Keratinocyte (primary cell): ENCODE data around the gene ADAMTS17. TPM values are rescaled to one million over a fixed set of nuclear protein-coding genes. Genes with fewer than 3 reads are reported as not detected.

Experiments
- DNase-seq: peaks from one replicate; pipeline ENCODE4 v3.0.0-alpha.2; 2011; ENCODE audit warnings: low read depth, missing footprints, low spot score
- FAIRE-seq: peaks from 2 replicates; lab custom pipeline; 2011; peaks lifted over from hg19 to GRCh38; lab: Jason Lieb, UNC
- H2AFZ ChIP-seq: 2 replicates; pipeline ENCODE4 v1.6.0; 2012; ENCODE audit warnings: low read length, control low read depth, inconsistent platforms; ENCODE audit not compliant: control insufficient read depth
- H3K27ac ChIP-seq: 2 replicates; pipeline ENCODE4 v1.5.1; 2011; ENCODE audit warnings: low read length; ENCODE audit not compliant: control insufficient read depth, insufficient read depth
- H3K27me3 ChIP-seq: 3 replicates; pipeline ENCODE4 v1.6.0; 2011; ENCODE audit warnings: low read length; ENCODE audit not compliant: control insufficient read depth, insufficient read depth; ENCODE audit errors: extremely low read depth
- H3K36me3 ChIP-seq, 2 experiments: 2 replicates in 1 of 2; 3 replicates in 1 of 2; pipeline ENCODE4 v1.5.1; 2011; ENCODE audit warnings: low read length in 2 of 2, mild to moderate bottlenecking in 1 of 2; ENCODE audit not compliant: control insufficient read depth in 2 of 2, insufficient read depth in 2 of 2; ENCODE audit errors: extremely low read depth in 1 of 2
- H3K4me1 ChIP-seq: 3 replicates; pipeline ENCODE4 v1.5.1; 2011; ENCODE audit warnings: low read length; ENCODE audit not compliant: control insufficient read depth, insufficient read depth; ENCODE audit errors: extremely low read depth
- H3K4me2 ChIP-seq: 3 replicates; pipeline ENCODE4 v1.6.0; 2011; ENCODE audit warnings: low read depth, low read length; ENCODE audit not compliant: control insufficient read depth, insufficient read depth; ENCODE audit errors: extremely low read depth
- H3K4me3 ChIP-seq, 3 experiments: fragments of 200-600 bp in 1 of 3; sonication (generic) in 1 of 3; 2 replicates in 2 of 3; 3 replicates in 1 of 3; pipeline ENCODE4 v1.5.1; 2011 to 2016; ENCODE audit warnings: low read length in 3 of 3, mild to moderate bottlenecking in 3 of 3, control low read depth in 2 of 3, inconsistent platforms in 1 of 3, low read depth in 1 of 3, mixed read lengths in 1 of 3, mixed run types in 1 of 3, moderate library complexity in 1 of 3; ENCODE audit not compliant: control insufficient read depth in 2 of 3, insufficient read depth in 2 of 3; ENCODE audit errors: extremely low read depth in 1 of 3
- H3K79me2 ChIP-seq: 2 replicates; pipeline ENCODE4 v1.6.0; 2012; ENCODE audit warnings: low read length; ENCODE audit not compliant: control insufficient read depth, insufficient read depth
- H3K9ac ChIP-seq: 3 replicates; pipeline ENCODE4 v1.6.0; 2011; ENCODE audit warnings: low read length; ENCODE audit not compliant: control insufficient read depth, insufficient read depth; ENCODE audit errors: extremely low read depth
- H3K9me1 ChIP-seq: 3 replicates; pipeline ENCODE4 v1.6.0; 2011; ENCODE audit warnings: low read length; ENCODE audit not compliant: control insufficient read depth, insufficient read depth; ENCODE audit errors: extremely low read depth
- H3K9me3 ChIP-seq: 2 replicates; pipeline ENCODE4 v1.5.1; 2012; ENCODE audit warnings: low read depth, low read length; ENCODE audit not compliant: control insufficient read depth
- H4K20me1 ChIP-seq: 3 replicates; pipeline ENCODE4 v1.6.0; 2011; ENCODE audit warnings: low read length; ENCODE audit not compliant: control insufficient read depth, insufficient read depth; ENCODE audit errors: extremely low read depth
- EZH2 ChIP-seq: IDR thresholded peaks from one replicate; pipeline ENCODE4 v1.6.1; 2012; ENCODE audit warnings: inconsistent platforms, mild to moderate bottlenecking, low read length, moderate library complexity
- dilution Hi-C: fragments of 300-500 bp; cut with MboI; formaldehyde crosslinking; loops from one replicate; pipeline ENCODE4 v1.7.0; 2020; ENCODE audit warnings: low sequenced_read_pairs; ENCODE audit not compliant: extremely low pct_ligation_motif_present
- polyA plus RNA-seq, 5 experiments: library from polyadenylated mRNA; depleted of rRNA in 3 of 5; stranded (reverse) in 3 of 5; stranded (forward) in 1 of 5; unstranded in 1 of 5; fragments of >200 nt; gene quantifications; 1 replicate in 1 of 5; 2 replicates in 3 of 5; 3 replicates in 1 of 5; pipeline versions ENCODE4 v1.2.1 to v1.2.3, GENCODE V29; 2011 to 2012; ENCODE audit warnings: missing spikeins in 2 of 5, low read depth in 1 of 5, low replicate concordance in 1 of 5
- TF ChIP-seq, protein P1 (sequence below), 3 experiments: IDR thresholded peaks in 1 of 3; conservative IDR thresholded peaks in 1 of 3; optimal IDR thresholded peaks in 1 of 3; 2 replicates in 2 of 3; 3 replicates in 1 of 3; pipeline versions ENCODE3 to v1.5.1; 2011; ENCODE audit warnings: low read length in 3 of 3, mild to moderate bottlenecking in 3 of 3, moderate library complexity in 2 of 3, control low read depth in 1 of 3, inconsistent platforms in 1 of 3; ENCODE audit not compliant: insufficient read depth in 2 of 3; ENCODE audit errors: extremely low read depth in 1 of 3

The ADAMTS17 gene
- polyA plus RNA-seq, 1 donor (not counting 4 experiments of a cell fraction or from before 2014, with no cell fraction given): 0.18 TPM

DNA sequence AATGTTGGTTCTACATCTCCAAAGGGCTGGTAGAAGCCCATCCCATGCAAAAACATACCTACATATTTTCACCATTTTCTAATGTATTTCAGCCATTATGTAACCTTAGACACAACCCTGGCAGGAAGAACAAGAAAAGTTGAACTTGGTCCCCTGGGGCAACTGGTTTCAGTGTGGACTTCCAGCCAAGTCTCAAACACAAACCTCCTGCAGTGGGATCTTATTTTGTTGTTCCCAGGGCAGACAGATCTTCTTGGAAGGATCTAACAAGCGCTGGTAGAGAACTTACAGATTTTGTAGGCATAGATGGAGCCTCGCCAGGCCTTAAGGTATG lies 96.3 kb downstream of the ADAMTS17 start:
- no peak overlapping the region for H2AFZ ChIP-seq
- no peaks in the 10 kb centered on the region for H3K9me3 ChIP-seq
- dilution Hi-C loops: no loop called here
- H4K20me1 ChIP-seq: no peaks in the 10 kb centered on the region
- no peaks in the 10 kb centered on the region for H3K36me3 ChIP-seq
- no peaks in the 10 kb centered on the region for H3K9me1 ChIP-seq
- no peaks in the 10 kb centered on the region for H3K79me2 ChIP-seq
- H3K4me2 ChIP-seq: no peak overlapping the region
- FAIRE-seq (no peak), DNase-seq (no peak)
- no peak overlapping the region for H3K27ac ChIP-seq
- H3K9ac ChIP-seq: no peak overlapping the region
- TF ChIP-seq, protein P1, sequence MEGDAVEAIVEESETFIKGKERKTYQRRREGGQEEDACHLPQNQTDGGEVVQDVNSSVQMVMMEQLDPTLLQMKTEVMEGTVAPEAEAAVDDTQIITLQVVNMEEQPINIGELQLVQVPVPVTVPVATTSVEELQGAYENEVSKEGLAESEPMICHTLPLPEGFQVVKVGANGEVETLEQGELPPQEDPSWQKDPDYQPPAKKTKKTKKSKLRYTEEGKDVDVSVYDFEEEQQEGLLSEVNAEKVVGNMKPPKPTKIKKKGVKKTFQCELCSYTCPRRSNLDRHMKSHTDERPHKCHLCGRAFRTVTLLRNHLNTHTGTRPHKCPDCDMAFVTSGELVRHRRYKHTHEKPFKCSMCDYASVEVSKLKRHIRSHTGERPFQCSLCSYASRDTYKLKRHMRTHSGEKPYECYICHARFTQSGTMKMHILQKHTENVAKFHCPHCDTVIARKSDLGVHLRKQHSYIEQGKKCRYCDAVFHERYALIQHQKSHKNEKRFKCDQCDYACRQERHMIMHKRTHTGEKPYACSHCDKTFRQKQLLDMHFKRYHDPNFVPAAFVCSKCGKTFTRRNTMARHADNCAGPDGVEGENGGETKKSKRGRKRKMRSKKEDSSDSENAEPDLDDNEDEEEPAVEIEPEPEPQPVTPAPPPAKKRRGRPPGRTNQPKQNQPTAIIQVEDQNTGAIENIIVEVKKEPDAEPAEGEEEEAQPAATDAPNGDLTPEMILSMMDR (optimal IDR thresholded peaks at IDR 0.05 in 1 of 3, IDR thresholded peaks at IDR 0.05 in 1 of 3, conservative IDR thresholded peaks at IDR 0.05 in 1 of 3; ENCODE audit: extremely low read depth in 1 of 3, insufficient read depth in 2 of 3, low read length in 3 of 3): no peak
- no peak for TF ChIP-seq EZH2
- no peaks in the 10 kb centered on the region for H3K4me1 ChIP-seq
- H3K4me3 ChIP-seq: no peak overlapping the region
- peaks cover 4% of the 10 kb centered on the region for H3K27me3 ChIP-seq

- H3K27ac ChIP-seq: no peak overlapping the region
- no peaks in the 10 kb centered on the region for H4K20me1 ChIP-seq
- DNase-seq: no peak
- FAIRE-seq: no peak
- peaks cover 4% of the 10 kb centered on the region for H3K27me3 ChIP-seq
- no peak overlapping the region for H3K4me3 ChIP-seq
- H3K9me3 ChIP-seq: no peaks in the 10 kb centered on the region
- no peak overlapping the region for H3K9ac ChIP-seq
- dilution Hi-C loops: no loop called here
- H2AFZ ChIP-seq: no peak overlapping the region
- no peaks in the 10 kb centered on the region for H3K36me3 ChIP-seq
- TF ChIP-seq, protein P1 (optimal IDR thresholded peaks at IDR 0.05 in 1 of 3, IDR thresholded peaks at IDR 0.05 in 1 of 3, conservative IDR thresholded peaks at IDR 0.05 in 1 of 3; ENCODE audit: extremely low read depth in 1 of 3, insufficient read depth in 2 of 3, low read length in 3 of 3): no peak
- no peak for TF ChIP-seq EZH2
- H3K4me1 ChIP-seq: no peaks in the 10 kb centered on the region
- no peaks in the 10 kb centered on the region for H3K9me1 ChIP-seq
- no peaks in the 10 kb centered on the region for H3K79me2 ChIP-seq
- no peak overlapping the region for H3K4me2 ChIP-seq
These were observed 96.8 kb downstream of the ADAMTS17 start for GRCh38 chr15:100244796-100245486.
